ENCODE results near the gene NR5A1. TPM values are rescaled to one million over a fixed set of nuclear protein-coding genes. Genes with fewer than 3 reads are reported as not detected.
A peak's percentile ranks its signal among the peaks of the same experiment; 100 is the strongest.

The NR5A1 gene
- total and polyA plus RNA-seq, 7 donors: 0.03 to 0.60 TPM; not detected in 5

DNA sequence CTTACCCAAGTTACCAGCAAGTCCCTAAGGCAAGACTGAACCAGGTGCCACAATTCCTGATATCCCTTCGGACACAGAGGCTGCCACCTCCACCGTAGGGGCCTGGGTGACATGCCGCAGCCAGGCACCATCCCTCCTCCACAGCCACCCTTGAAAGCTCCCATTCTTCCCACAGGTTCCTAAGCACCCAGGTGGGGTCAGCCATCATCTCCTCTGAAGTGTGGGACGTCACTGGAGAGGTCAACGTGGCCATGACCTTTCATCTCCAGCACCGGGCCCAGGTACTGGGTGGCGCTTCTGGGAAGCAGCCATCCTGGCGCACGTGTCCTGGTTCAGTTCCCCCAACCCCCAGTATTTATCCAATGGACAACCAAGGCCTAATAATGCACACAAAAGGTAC, 48.8 kb downstream of the NR5A1 start:
- peak; percentile 37 for DNase-seq
- Histone ChIP-seq H3K4me3 (no peak overlapping the region), H3K4me1 (peaks cover 0 to 2% (median 0%) of the 10 kb centered on the region in 4 donors), H3K36me3 (no peaks in the 10 kb centered on the region), H3K27me3 (peaks cover 2 to 17% (median 10%) of the 10 kb centered on the region in 3 donors), H3K9me3 (no peaks in the 10 kb centered on the region), H3K27ac (no peak overlapping the region)
- no peak for TF ChIP-seq POLR2AphosphoS5 (IDR thresholded peaks at IDR 0.05)
- TF ChIP-seq EP300 (IDR thresholded peaks at IDR 0.05): no peak
- TF ChIP-seq, protein P1, sequence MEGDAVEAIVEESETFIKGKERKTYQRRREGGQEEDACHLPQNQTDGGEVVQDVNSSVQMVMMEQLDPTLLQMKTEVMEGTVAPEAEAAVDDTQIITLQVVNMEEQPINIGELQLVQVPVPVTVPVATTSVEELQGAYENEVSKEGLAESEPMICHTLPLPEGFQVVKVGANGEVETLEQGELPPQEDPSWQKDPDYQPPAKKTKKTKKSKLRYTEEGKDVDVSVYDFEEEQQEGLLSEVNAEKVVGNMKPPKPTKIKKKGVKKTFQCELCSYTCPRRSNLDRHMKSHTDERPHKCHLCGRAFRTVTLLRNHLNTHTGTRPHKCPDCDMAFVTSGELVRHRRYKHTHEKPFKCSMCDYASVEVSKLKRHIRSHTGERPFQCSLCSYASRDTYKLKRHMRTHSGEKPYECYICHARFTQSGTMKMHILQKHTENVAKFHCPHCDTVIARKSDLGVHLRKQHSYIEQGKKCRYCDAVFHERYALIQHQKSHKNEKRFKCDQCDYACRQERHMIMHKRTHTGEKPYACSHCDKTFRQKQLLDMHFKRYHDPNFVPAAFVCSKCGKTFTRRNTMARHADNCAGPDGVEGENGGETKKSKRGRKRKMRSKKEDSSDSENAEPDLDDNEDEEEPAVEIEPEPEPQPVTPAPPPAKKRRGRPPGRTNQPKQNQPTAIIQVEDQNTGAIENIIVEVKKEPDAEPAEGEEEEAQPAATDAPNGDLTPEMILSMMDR (IDR thresholded peaks at IDR 0.05): no peak
- TF ChIP-seq POLR2A (IDR thresholded peaks at IDR 0.05): no peak
- 86 to 89% methylated on average over 9 of the region's 9 CpGs for WGBS, 2 donors
- intact Hi-C loops (cut with DNase I): no loop called here

DNA sequence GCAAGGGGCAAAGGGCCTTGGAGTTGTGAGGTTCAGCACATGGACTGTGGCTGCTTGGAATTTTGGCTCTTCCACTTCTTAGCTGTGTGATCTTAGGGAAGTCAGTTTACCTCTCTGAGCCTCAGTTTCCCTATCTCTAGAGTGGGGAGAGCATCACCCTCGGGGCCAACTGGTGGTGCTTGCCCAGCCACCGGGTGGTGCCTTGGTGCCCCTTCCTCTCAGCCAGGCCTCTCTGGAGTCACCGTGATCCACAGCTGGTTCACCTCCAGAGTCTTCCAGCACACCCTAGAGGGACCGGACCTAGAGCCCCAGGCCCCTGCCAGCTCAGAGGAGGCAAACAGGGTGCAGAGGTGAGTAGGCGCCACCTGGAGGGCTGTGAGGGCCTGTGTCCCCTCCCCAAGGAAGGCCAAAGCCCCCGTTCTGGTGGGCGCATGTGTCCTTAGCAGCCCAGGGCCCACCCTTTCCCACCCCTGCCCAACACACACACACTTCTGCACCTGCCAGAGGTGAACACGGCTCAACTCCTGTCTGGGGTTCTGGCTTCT, 49.2 kb downstream of the NR5A1 start:
- no peak overlapping the region for H3K4me3 ChIP-seq
- peak; percentile 46 for DNase-seq
- H3K27me3 ChIP-seq: peaks cover 7 to 21% (median 15%) of the 10 kb centered on the region in 3 donors
- WGBS, 2 donors: 80 to 83% methylated on average over 8 of the region's 8 CpGs
- peaks cover 0 to 7% (median 2%) of the 10 kb centered on the region in 4 donors for H3K4me1 ChIP-seq
- intact Hi-C loops (cut with DNase I): no loop called here
- no peaks in the 10 kb centered on the region for H3K9me3 ChIP-seq
- no peaks in the 10 kb centered on the region for H3K36me3 ChIP-seq
- TF ChIP-seq, protein P1 (IDR thresholded peaks at IDR 0.05): no peak
- no peak for TF ChIP-seq POLR2AphosphoS5 (IDR thresholded peaks at IDR 0.05)
- TF ChIP-seq EP300 (IDR thresholded peaks at IDR 0.05): no peak
- no peak for TF ChIP-seq POLR2A (IDR thresholded peaks at IDR 0.05)
- H3K27ac ChIP-seq: no peak overlapping the region

DNA sequence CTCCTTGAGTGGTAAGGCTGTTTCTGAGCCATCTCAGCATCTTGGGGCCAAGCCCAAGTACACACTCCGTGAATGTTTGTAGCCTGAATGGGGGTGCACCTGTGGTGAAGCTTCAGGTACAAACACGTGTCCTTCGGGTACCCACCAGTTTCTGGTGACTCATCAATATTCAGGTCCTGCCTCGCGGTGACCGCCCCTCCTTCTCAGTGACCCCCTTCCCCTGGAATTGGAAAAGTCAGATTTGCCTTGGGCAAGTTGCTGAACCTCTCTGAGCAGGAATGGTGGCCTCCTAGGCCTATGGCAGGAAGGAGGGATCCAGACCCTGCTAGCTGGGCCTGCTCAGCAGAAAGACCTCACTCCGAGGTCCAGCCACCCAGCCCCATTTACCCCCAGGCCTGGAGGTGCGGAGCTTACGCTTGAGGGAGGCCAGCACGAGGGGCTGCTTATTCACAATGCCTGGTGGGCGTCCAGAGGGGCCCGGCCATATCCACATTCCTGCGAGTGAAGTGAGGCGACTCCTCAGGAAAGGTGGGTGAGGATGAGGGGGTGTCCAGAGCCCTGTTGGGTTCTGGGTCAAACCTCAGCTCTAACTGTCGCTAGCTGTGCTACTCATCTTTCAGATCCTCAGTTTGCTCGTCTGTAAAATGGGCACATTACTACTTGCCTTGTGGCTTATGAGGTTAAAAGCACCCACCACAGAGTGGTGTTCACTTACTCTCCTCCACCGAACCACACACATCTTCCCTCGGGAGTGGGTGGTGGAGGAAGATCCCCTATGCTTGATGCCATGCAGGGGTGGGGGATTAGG, 49.9 kb downstream of the NR5A1 start:
- intact Hi-C loops (cut with DNase I): no loop called here
- 83% methylated on average over 18 of the region's 18 CpGs for WGBS, 2 donors
- no peak overlapping the region for H3K27ac ChIP-seq
- TF ChIP-seq, protein P1 (IDR thresholded peaks at IDR 0.05): no peak
- TF ChIP-seq EP300 (IDR thresholded peaks at IDR 0.05): no peak
- TF ChIP-seq POLR2AphosphoS5 (IDR thresholded peaks at IDR 0.05): no peak
- no peak for TF ChIP-seq POLR2A (IDR thresholded peaks at IDR 0.05)
- peaks cover 0 to 8% (median 2%) of the 10 kb centered on the region in 4 donors for H3K4me1 ChIP-seq
- DNase-seq: peak; percentile 55
- no peaks in the 10 kb centered on the region for H3K9me3 ChIP-seq
- H3K4me3 ChIP-seq: no peak overlapping the region
- no peaks in the 10 kb centered on the region for H3K36me3 ChIP-seq
- peaks cover 14 to 28% (median 21%) of the 10 kb centered on the region in 3 donors for H3K27me3 ChIP-seq

DNA sequence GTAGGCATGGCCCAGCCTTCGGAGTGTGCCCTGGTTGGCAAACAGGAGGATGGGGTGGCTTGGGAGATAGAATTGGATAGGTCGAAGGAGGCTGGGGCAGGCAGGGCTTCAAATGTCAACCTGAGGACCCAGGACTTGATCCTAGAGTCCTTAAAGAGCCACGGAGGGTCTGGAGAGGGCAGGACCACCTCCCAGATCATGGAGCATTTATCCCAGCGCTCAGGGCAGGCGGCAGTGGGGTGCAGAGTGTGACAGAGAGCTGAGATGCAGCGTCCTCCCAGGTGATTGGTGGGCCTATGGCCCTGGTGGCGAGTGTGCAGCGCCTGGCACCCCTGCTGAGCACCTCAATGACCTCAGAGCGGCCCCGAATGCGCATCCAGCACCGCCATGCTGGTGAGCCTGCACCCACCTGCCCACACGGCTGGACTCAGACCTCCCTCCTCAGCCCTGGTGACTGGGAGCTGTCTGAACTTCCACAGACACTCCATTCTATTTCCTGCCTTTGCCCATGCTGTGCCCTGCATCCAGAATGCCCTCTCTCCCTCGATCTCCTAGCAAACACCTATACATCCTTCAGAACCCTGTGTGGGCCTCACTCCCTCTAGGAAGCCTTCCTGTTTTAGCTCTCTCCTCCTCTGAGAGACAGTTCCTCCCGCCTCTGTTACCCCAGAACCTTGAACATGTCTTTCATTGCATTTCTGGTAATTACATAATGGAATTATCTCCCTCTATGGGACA, 50.7 kb downstream of the NR5A1 start:
- Histone ChIP-seq H3K4me1 (peaks cover 0 to 8% (median 2%) of the 10 kb centered on the region in 4 donors), H3K36me3 (no peaks in the 10 kb centered on the region), H3K4me3 (no peak overlapping the region), H3K27me3 (peaks cover 20 to 36% (median 29%) of the 10 kb centered on the region in 3 donors), H3K27ac (no peak overlapping the region), H3K9me3 (no peaks in the 10 kb centered on the region)
- TF ChIP-seq EP300 (IDR thresholded peaks at IDR 0.05) (no peak), POLR2A (IDR thresholded peaks at IDR 0.05) (no peak), POLR2AphosphoS5 (IDR thresholded peaks at IDR 0.05) (no peak)
- TF ChIP-seq, protein P1 (IDR thresholded peaks at IDR 0.05): no peak
- intact Hi-C loops (cut with DNase I): no loop called here
- peak; percentile 20 for DNase-seq
- 75% methylated on average over 15 of the region's 15 CpGs for WGBS, 2 donors

Data from sigmoid colon (tissue), 7 donors.